Neural cell (in vitro differentiated cells): ENCODE results near the gene CLEC16A. TPM values are rescaled to one million over a fixed set of nuclear protein-coding genes. Genes with fewer than 3 reads are reported as not detected.

ENCODE experiments used
- H2AFZ ChIP-seq: fragments of 200-600, 300-800 bp; sonication (generic), shearing (Covaris generic); 2 replicates; pipeline ENCODE4 v1.6.0; 2014; ENCODE audit warnings: low read depth, mild to moderate bottlenecking, antibody characterized with exemption, low read length, moderate library complexity
- H3F3A ChIP-seq: fragments of 200-600 bp; shearing (Covaris generic); 2 replicates; pipeline ENCODE4 v1.6.1; 2016; ENCODE audit warnings: mild to moderate bottlenecking, moderate library complexity, mixed read lengths, antibody characterized with exemption, low read length; ENCODE audit not compliant: insufficient read depth, poor library complexity, severe bottlenecking
- H3K27ac ChIP-seq: fragments of 200-600, 300-800 bp; sonication (generic), shearing (Covaris generic); 2 replicates; pipeline ENCODE4 v1.5.1; 2014; ENCODE audit warnings: mild to moderate bottlenecking, low read length, moderate library complexity
- H3K27me3 ChIP-seq: fragments of 300-800, 200-600 bp; sonication (generic), shearing (Covaris generic); 2 replicates; pipeline ENCODE4 v1.6.0; 2014; ENCODE audit warnings: mild to moderate bottlenecking, low read depth, low read length, moderate library complexity; ENCODE audit not compliant: insufficient read depth
- H3K36me3 ChIP-seq: fragments of 300-800, 200-600 bp; sonication (generic), shearing (Covaris generic); 2 replicates; pipeline ENCODE4 v1.5.1; 2014; ENCODE audit warnings: mild to moderate bottlenecking, antibody characterized with exemption, low read length, moderate library complexity; ENCODE audit not compliant: insufficient read depth
- H3K4me2 ChIP-seq: fragments of 300-800, 200-600 bp; sonication (generic), shearing (Covaris generic); 2 replicates; pipeline ENCODE4 v1.6.0; 2014; ENCODE audit warnings: mild to moderate bottlenecking, low read length
- H3K4me3 ChIP-seq: fragments of 300-800, 200-600 bp; sonication (generic), shearing (Covaris generic); 2 replicates; pipeline ENCODE4 v1.5.1; 2014; ENCODE audit warnings: mild to moderate bottlenecking, low read length, moderate library complexity
- H3K79me2 ChIP-seq: fragments of 200-600 bp; shearing (Covaris generic); replicated peaks from 2 replicates; pipeline ENCODE4 v1.6.0; 2014; ENCODE audit warnings: mild to moderate bottlenecking, low read length, moderate library complexity; ENCODE audit not compliant: insufficient read depth
- H3K9ac ChIP-seq: fragments of 300-800, 200-600 bp; sonication (generic), shearing (Covaris generic); 2 replicates; pipeline ENCODE4 v1.6.1; 2016; ENCODE audit warnings: mild to moderate bottlenecking, low read length, mixed read lengths
- H3K9me2 ChIP-seq: fragments of 200-600 bp; shearing (Covaris generic); 2 replicates; pipeline ENCODE4 v1.6.1; 2016; ENCODE audit warnings: mild to moderate bottlenecking, low read length, mixed read lengths; ENCODE audit not compliant: insufficient read depth
- H3K9me3 ChIP-seq: fragments of 200-600, 300-800 bp; sonication (generic), shearing (Covaris generic); 2 replicates; pipeline ENCODE4 v1.6.1; 2016; ENCODE audit warnings: mild to moderate bottlenecking, mixed run types, low read length, moderate library complexity, mixed read lengths
- H4K20me1 ChIP-seq: fragments of 200-600 bp; shearing (Covaris generic); 2 replicates; pipeline ENCODE4 v1.6.1; 2016; ENCODE audit warnings: mild to moderate bottlenecking, mixed run types; ENCODE audit not compliant: insufficient read depth
- EP300 ChIP-seq: fragments of 450-650 bp; conservative IDR thresholded peaks from 2 replicates; pipeline ENCODE4 v1.6.1; 2014; ENCODE audit warnings: antibody characterized with exemption, mild to moderate bottlenecking, moderate library complexity; ENCODE audit not compliant: poor library complexity, severe bottlenecking
- EZH2 ChIP-seq: fragments of 200-600, 300-800 bp; shearing (Covaris generic), sonication (generic); IDR thresholded peaks from 2 replicates; pipeline ENCODE4 v1.6.1; 2014; ENCODE audit warnings: antibody characterized with exemption, low read length, borderline replicate concordance, mild to moderate bottlenecking; ENCODE audit not compliant: insufficient read depth, poor library complexity, severe bottlenecking
- MXI1 ChIP-seq: fragments of 450-650 bp; conservative IDR thresholded peaks from 2 replicates; pipeline ENCODE4 v1.6.1; 2014; ENCODE audit warnings: antibody characterized with exemption, mild to moderate bottlenecking; ENCODE audit not compliant: poor library complexity, severe bottlenecking
- POLR2AphosphoS5 ChIP-seq: IDR thresholded peaks from 2 replicates; pipeline ENCODE4 v1.6.1; 2012
- RAD21 ChIP-seq: fragments of 450-650 bp; conservative IDR thresholded peaks from 2 replicates; pipeline ENCODE4 v1.6.1; 2014; ENCODE audit warnings: antibody characterized with exemption, mild to moderate bottlenecking, moderate library complexity
- REST ChIP-seq: IDR thresholded peaks from 2 replicates; pipeline ENCODE4 v1.6.1; 2012; ENCODE audit warnings: borderline replicate concordance
- SMC3 ChIP-seq: fragments of 450-650 bp; conservative IDR thresholded peaks from 2 replicates; pipeline ENCODE4 v1.6.1; 2014; ENCODE audit warnings: antibody characterized with exemption, mild to moderate bottlenecking, moderate library complexity; ENCODE audit not compliant: poor library complexity
- TAF1 ChIP-seq: IDR thresholded peaks from 2 replicates; pipeline ENCODE4 v1.6.1; 2012; ENCODE audit warnings: low read depth
- polyA plus RNA-seq: library from polyadenylated mRNA; depleted of rRNA; stranded (reverse); fragments of >200 nt; gene quantifications from 2 replicates; pipeline ENCODE4 v1.2.3, GENCODE V29; 2014
- TF ChIP-seq, protein P1 (sequence below): fragments of 450-650 bp; IDR thresholded peaks from 2 replicates; pipeline ENCODE4 v1.5.1; 2014; ENCODE audit warnings: antibody characterized with exemption, mild to moderate bottlenecking, moderate library complexity; ENCODE audit not compliant: poor library complexity, severe bottlenecking

CLEC16A gene
- polyA plus RNA-seq, 1 donor from 2014 or later, result 11.1 TPM

DNA sequence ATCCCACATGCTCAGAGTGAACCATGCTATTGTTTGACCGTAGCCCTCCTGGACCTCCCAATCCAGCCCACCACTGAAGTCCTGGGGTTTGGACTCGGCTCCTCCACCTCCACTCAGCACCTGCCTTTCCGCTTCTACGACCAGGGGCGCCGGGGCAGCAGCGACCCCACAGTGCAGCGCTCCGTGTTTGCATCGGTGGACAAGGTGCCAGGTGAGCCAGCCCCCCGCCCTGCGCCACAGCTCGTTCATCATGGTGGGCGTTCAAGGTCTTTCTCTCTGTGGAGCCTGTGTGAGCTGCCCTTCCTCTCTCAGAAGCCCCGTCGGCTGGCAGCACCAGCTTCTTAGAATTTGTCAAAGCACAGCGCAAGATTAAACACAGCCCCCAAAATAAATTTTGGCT is 181.6 kb downstream of the CLEC16A start:
- no peaks in the 10 kb centered on the region for H3K9me3 ChIP-seq
- TF ChIP-seq RAD21, result no peak
- no peak for TF ChIP-seq POLR2AphosphoS5
- TF ChIP-seq EZH2, result no peak
- TF ChIP-seq REST, result no peak
- TF ChIP-seq, protein P1, sequence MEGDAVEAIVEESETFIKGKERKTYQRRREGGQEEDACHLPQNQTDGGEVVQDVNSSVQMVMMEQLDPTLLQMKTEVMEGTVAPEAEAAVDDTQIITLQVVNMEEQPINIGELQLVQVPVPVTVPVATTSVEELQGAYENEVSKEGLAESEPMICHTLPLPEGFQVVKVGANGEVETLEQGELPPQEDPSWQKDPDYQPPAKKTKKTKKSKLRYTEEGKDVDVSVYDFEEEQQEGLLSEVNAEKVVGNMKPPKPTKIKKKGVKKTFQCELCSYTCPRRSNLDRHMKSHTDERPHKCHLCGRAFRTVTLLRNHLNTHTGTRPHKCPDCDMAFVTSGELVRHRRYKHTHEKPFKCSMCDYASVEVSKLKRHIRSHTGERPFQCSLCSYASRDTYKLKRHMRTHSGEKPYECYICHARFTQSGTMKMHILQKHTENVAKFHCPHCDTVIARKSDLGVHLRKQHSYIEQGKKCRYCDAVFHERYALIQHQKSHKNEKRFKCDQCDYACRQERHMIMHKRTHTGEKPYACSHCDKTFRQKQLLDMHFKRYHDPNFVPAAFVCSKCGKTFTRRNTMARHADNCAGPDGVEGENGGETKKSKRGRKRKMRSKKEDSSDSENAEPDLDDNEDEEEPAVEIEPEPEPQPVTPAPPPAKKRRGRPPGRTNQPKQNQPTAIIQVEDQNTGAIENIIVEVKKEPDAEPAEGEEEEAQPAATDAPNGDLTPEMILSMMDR, result no peak
- no peak for TF ChIP-seq EP300
- TF ChIP-seq MXI1, result no peak
- no peak for TF ChIP-seq SMC3
- TF ChIP-seq TAF1, result no peak
- no peak overlapping the region for H3K27ac ChIP-seq
- H3F3A ChIP-seq, result no peaks in the 10 kb centered on the region
- H4K20me1 ChIP-seq, result no peaks in the 10 kb centered on the region
- H3K4me3 ChIP-seq, result no peak overlapping the region
- no peaks in the 10 kb centered on the region for H3K27me3 ChIP-seq
- H3K36me3 ChIP-seq, result no peaks in the 10 kb centered on the region
- H3K9me2 ChIP-seq, result no peaks in the 10 kb centered on the region
- no peak overlapping the region for H2AFZ ChIP-seq
- no peaks in the 10 kb centered on the region for H3K79me2 ChIP-seq
- no peak overlapping the region for H3K4me2 ChIP-seq
- H3K9ac ChIP-seq, result no peak overlapping the region

DNA sequence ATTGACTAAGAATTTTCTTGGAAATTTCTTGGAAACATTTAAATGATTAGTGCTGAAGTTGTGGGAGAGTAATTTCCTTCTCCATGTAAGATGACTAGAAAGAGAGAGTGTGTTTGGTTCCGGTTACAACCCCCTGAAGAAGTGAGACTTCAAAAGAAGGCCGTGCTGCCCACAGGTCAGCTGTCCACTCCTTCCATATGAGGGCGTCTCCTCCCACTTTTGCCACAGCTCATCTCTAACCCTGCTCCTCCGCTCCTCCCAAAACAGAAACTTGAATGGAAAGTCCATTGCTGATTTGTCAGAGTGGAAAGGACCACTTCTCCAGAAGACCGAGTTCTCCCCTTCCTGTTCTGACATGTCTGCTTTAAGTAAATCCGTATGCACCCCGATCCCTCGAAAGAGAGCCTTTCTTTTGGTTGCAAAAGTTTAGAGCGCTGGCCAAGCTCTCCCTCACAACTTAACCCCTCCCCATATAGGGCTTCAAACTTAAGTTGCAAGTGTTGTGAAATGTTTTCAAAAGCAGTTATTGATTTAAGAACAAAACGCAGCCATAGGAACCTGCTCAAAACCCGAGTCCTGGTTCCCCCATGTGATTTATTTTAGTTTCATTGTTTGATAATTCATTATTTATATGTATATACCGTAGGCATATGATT is 182.2 kb downstream of the CLEC16A start:
- H2AFZ ChIP-seq, result no peak overlapping the region
- no peak overlapping the region for H3K27ac ChIP-seq
- no peaks in the 10 kb centered on the region for H3K27me3 ChIP-seq
- H3K9ac ChIP-seq, result no peak overlapping the region
- H4K20me1 ChIP-seq, result no peaks in the 10 kb centered on the region
- H3K4me3 ChIP-seq, result no peak overlapping the region
- TF ChIP-seq RAD21 (no peak), REST (no peak), SMC3 (no peak), EZH2 (no peak), EP300 (no peak), TAF1 (no peak), MXI1 (no peak)
- TF ChIP-seq, protein P1, result no peak
- no peaks in the 10 kb centered on the region for H3K9me3 ChIP-seq
- no peaks in the 10 kb centered on the region for H3K36me3 ChIP-seq
- no peak overlapping the region for H3K4me2 ChIP-seq
- H3F3A ChIP-seq, result no peaks in the 10 kb centered on the region
- H3K9me2 ChIP-seq, result no peaks in the 10 kb centered on the region
- no peaks in the 10 kb centered on the region for H3K79me2 ChIP-seq
